PC-3 (cell line): Measurements from ENCODE around the gene PRDM5.

Experiments
- CTCF ChIP-seq: fragments of 300-600 bp; sonication (generic); conservative IDR thresholded peaks from 2 replicates; pipeline ENCODE4 v1.5.1; 2017; ENCODE audit warnings: antibody characterized with exemption, low read depth, mild to moderate bottlenecking, low read length
- EZH2 ChIP-seq: fragments of 300-600 bp; sonication (generic); IDR thresholded peaks from one replicate; pipeline ENCODE4 v1.6.1; 2017; ENCODE audit warnings: antibody characterized with exemption, mild to moderate bottlenecking, low read length; ENCODE audit not compliant: unreplicated experiment
- EZH2phosphoT487 ChIP-seq: fragments of 300-600 bp; sonication (generic); IDR thresholded peaks from 2 replicates; pipeline ENCODE4 v1.6.1; 2018; ENCODE audit warnings: mild to moderate bottlenecking, antibody characterized with exemption, low read length, borderline replicate concordance

GRCh38 chr4:120964596-120964995 lies 42.1 kb upstream of the PRDM5 start:
- TF ChIP-seq CTCF, result no peak
- TF ChIP-seq EZH2, result no peak
- no peak for TF ChIP-seq EZH2phosphoT487
